ENCODE data around the gene VAPB.

DNA sequence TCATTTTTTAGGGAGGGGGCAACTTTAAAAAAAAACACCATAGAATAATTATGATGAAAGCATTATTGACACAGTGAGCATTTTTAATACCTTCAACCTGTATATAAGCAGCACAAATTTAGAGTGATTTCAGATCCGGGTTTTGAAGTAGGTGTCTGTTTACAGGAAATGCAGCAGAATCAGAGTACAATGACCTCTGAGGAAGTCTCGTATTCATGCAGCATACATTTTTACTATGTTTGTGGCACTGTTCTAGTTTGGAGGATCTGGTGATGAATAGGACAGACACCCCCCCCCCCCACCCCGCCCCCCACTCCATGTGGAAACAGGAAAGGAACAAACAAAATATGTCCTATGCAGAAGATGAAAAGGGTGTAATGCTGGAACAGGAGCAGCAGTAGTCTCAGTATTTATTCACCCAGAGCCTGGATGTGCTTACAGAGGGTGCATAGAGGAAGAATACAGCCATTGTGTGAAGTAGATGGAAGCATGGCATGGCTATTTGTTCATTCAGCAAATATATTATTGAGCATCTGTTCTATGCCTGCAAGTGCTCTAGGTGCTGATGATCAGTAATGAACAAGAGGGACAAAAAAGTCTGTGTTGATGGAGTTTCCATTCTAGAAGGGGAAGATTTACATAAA lies 19.7 kb downstream of the VAPB start:
- TF ChIP-seq, protein P1, sequence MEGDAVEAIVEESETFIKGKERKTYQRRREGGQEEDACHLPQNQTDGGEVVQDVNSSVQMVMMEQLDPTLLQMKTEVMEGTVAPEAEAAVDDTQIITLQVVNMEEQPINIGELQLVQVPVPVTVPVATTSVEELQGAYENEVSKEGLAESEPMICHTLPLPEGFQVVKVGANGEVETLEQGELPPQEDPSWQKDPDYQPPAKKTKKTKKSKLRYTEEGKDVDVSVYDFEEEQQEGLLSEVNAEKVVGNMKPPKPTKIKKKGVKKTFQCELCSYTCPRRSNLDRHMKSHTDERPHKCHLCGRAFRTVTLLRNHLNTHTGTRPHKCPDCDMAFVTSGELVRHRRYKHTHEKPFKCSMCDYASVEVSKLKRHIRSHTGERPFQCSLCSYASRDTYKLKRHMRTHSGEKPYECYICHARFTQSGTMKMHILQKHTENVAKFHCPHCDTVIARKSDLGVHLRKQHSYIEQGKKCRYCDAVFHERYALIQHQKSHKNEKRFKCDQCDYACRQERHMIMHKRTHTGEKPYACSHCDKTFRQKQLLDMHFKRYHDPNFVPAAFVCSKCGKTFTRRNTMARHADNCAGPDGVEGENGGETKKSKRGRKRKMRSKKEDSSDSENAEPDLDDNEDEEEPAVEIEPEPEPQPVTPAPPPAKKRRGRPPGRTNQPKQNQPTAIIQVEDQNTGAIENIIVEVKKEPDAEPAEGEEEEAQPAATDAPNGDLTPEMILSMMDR (tag by site-specific recombination; IDR thresholded peaks at IDR 0.05), result no peak
- TF ChIP-seq MYNN (tag by site-specific recombination; IDR thresholded peaks at IDR 0.05; ENCODE audit: borderline replicate concordance), result no peak
- no peak for TF ChIP-seq YY1 (tag by site-specific recombination; IDR thresholded peaks at IDR 0.05)
- no peak for TF ChIP-seq ZNF561 (tag by site-specific recombination; IDR thresholded peaks at IDR 0.05; ENCODE audit: borderline replicate concordance)

Measured in HEK293 (cell line).